ENCODE results near the gene YBX1.

YBX1 gene

DNA sequence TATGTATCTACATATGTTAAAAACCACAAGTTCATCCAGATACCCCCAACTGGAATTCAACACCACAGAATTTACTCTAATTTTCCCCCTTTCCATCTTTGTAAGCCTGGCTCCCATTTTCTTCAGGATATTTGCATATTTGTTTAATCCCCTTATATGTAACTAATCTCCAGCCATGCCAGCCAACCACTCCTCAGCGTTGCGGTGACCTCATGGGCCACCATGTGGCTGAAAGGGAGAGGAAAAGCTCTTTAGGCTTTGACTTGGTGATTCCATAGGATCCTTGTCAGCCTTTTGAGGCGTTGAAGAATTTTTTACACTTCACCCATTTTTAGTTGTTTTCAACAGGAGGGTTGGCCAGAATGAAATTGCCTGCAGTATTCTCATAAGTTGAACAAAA lies 47.8 kb downstream of the YBX1 start:
- TF ChIP-seq, protein P1, sequence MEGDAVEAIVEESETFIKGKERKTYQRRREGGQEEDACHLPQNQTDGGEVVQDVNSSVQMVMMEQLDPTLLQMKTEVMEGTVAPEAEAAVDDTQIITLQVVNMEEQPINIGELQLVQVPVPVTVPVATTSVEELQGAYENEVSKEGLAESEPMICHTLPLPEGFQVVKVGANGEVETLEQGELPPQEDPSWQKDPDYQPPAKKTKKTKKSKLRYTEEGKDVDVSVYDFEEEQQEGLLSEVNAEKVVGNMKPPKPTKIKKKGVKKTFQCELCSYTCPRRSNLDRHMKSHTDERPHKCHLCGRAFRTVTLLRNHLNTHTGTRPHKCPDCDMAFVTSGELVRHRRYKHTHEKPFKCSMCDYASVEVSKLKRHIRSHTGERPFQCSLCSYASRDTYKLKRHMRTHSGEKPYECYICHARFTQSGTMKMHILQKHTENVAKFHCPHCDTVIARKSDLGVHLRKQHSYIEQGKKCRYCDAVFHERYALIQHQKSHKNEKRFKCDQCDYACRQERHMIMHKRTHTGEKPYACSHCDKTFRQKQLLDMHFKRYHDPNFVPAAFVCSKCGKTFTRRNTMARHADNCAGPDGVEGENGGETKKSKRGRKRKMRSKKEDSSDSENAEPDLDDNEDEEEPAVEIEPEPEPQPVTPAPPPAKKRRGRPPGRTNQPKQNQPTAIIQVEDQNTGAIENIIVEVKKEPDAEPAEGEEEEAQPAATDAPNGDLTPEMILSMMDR (IDR thresholded peaks at IDR 0.05; ENCODE audit: insufficient read depth, low read depth, low read length, missing control alignments), result no peak
- no peak overlapping the region for H3K4me3 ChIP-seq (ENCODE audit: low read depth, low read length)
- DNase-seq (ENCODE audit: low read depth), result no peak

DNA sequence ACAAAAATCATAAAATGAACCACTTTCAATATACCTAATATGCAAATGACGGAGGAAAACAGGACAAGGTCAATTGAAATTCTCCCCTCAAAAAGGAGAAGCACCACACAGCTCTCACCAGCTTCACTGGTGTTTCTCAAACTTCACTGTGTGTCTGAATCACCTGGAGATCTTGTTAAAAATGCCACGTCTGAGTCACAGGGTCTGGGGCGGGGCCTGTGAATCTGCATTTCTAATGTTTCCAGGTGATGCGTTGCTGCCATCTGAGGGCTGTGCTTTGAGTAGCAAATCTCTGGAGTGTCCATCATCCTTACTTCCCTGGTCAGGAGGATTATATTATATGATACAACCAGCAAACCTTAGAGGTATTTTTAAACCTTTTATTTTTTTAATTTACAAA lies 48.8 kb downstream of the YBX1 start:
- TF ChIP-seq, protein P1 (IDR thresholded peaks at IDR 0.05; ENCODE audit: insufficient read depth, low read depth, low read length, missing control alignments), result no peak
- peak; percentile 44 for DNase-seq (ENCODE audit: low read depth)
- no peak overlapping the region for H3K4me3 ChIP-seq (ENCODE audit: low read depth, low read length)

DNA sequence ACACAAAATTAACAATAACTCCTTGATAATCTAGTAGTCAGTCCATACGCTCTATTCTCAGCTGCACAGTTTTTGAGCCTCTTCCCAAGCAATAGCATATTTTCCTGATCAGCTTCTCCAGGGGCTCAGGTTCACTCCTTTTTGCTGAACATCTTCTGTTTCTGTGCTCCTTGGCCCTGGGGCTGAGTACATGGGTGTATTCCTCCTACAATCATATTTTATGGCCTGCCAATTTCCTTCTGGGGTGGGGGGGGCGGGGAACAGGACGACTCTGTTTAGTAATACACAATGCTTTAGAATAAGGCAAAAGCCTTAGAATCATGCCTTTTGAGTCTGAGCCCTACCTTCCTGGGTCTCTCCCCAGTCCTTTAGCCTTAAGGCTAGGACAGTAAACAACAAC lies 49.4 kb downstream of the YBX1 start:
- no peak for DNase-seq (ENCODE audit: low read depth)
- TF ChIP-seq, protein P1 (IDR thresholded peaks at IDR 0.05; ENCODE audit: insufficient read depth, low read depth, low read length, missing control alignments), result no peak
- no peak overlapping the region for H3K4me3 ChIP-seq (ENCODE audit: low read depth, low read length)

DNA sequence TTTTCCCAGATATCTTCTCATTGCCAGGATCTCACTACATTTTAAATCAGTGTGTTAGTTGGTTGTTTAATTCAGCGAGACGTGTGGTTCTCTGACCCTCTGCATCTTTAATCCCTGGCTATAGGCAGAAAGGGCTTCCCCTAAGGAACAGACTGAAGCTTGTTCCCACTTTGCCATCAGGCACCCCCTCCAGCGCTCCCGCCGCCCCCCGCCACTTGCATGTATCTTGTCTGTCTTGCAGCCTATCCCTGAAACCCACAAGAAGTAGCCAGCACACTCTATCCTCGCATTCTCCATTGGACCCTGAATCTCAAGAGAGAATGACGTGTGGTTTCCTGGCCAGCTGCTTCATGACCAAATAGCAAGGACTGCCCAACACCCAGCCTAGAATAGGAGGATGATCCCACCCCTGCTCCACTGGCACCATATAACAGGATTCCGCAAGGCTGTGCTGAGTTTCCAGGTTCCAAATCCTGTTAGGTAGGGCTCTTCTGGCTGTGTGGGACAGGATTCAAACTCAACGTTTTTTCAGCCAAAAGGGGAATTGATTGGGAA lies 50.0 kb downstream of the YBX1 start:
- TF ChIP-seq, protein P1 (IDR thresholded peaks at IDR 0.05; ENCODE audit: insufficient read depth, low read depth, low read length, missing control alignments), result no peak
- H3K4me3 ChIP-seq (ENCODE audit: low read depth, low read length), result no peak overlapping the region
- no peak for DNase-seq (ENCODE audit: low read depth)

DNA sequence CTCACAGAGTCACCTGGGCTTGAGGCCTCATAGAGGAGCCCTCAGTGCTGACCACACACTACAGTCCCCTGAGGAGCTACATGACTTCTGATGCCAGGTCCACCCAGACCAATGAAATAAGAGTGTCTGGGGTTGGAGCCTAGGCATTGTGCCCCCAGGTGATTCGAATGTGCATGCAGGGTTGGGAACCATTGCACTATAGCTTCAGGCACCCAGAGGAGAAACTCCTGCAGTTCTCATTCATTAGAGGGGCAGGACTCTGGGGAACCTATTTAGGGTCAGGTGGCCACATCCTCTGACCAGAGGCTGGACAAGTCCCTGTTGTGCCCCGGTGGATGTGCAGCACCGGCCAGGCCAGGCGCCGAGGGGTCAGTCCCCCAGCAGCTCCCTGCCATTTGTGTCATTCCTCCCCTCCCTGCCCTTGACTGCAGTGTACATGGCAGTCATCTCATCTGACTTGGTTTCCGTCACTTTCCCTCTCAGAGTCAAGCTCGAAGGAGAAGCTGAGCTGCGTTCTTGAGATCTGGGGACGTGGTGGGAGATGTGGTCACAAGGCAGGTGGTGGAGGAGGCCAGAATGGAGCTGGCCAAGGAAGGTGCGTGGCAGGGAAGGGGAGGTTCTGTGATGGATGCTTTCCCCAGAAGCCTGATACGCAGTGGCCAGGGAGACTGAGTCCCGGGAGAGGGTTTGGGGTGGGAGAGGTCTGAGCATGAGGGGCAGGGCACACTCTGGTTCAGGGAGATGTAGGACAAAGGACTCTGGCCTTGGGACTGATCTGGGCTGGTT lies 51.4 kb downstream of the YBX1 start:
- DNase-seq (ENCODE audit: low read depth), result no peak
- H3K4me3 ChIP-seq (ENCODE audit: low read depth, low read length), result no peak overlapping the region
- TF ChIP-seq, protein P1 (IDR thresholded peaks at IDR 0.05; ENCODE audit: insufficient read depth, low read depth, low read length, missing control alignments), result no peak

DNA sequence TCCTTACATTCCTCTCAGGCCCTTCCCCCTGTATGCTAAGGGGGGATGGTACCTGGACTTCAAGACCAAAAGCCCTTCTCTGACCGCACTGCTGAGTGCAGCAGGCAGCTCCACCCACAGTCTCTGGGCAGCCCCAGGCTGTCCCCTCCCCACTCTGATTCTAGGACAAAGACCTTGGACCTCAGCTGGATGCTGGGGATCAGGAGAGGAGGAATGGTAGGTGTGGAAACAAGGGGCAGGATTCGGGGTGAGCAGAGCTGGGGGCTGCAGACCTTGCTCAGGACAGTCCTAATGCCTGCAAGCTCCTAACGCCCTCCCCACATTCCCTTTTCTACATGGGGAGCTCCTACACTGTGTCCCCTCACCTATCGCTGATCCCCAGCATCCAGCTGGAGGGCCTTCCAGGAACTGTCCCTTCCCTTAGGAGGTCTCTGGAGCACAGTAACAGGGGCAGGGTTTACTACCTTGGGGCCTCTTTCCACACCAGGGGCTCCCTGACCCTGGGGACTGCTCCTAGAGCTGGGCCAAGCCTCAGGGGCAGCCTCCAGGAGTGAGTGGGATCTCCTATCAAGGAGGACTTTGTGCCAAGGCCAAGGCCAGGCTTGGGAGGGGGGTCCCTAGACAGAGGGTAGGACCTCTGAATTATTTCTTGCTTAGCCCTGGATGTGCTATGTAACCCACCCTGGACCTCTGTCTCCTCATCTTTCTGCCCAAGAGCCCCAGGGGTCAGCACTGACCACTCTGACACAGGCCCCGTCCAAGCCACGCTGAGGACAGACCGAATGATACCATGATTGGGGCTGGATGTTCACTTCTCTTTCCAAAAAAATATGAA lies 52.2 kb downstream of the YBX1 start:
- TF ChIP-seq, protein P1 (IDR thresholded peaks at IDR 0.05; ENCODE audit: insufficient read depth, low read depth, low read length, missing control alignments), result no peak
- no peak overlapping the region for H3K4me3 ChIP-seq (ENCODE audit: low read depth, low read length)
- DNase-seq (ENCODE audit: low read depth), result no peak

Measured in GM12865 (cell line).